ENCODE results near the gene HIPK3.

The HIPK3 gene

DNA sequence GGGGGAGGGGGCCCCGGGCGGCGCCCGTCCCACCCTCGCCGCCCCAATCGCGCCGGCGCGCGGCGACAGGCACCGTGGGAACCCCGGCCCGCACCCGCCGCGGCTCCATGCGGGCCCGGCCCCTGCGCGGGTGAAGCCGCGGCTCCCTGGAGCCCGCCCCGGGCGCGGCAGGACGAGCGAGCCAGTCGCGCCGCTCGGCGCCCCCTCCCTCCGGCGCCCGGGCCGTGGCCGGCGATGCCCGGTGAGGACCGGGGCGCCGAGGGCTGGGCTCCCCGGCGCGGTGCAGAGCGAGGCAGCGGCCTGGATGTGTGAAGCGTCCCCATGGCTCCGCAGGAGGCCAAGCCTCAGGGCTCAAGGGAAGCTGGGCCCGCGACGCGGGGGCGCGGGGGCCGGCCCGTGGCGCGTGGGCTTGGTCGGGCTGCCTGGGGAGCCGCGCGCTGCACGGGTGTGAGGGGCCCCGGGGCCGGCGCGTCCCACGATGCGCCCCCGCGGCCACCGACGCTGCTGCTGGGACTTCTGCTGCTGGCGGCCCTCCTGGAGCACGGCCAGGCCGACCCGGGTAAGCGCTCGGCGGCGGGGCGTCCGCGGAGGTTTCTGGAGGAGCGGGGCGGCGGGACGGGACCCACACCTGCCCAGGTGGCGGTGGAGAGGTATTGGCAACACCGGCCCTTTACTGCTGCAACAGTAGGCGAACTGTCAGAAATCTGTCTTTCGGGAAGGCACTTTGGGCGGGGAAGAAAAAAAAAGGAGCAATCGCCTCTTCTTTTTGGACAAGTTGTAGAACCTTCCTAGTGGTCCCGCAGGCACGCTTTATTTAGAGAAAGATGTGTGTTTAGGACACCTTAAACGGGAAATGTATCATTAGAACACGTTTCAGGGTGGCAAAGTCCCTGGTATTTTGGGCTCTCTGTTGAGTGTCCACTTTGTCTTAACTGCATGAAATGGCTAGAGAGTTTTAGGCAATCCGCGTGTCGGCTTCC lies 119.4 kb downstream of the HIPK3 start:
- Histone ChIP-seq H3K4me2 (ENCODE audit: low read length) (peak overlapping the region; percentile 42), H3K9me3 (ENCODE audit: control insufficient read depth, low read length) (no peaks in the 10 kb centered on the region), H3K27ac (peak overlapping the region; percentile 94), H2AFZ (peak overlapping the region; percentile 22), H3K79me2 (peaks cover 31% of the 10 kb centered on the region), H3K27me3 (ENCODE audit: control insufficient read depth, insufficient read depth, low read length) (no peaks in the 10 kb centered on the region), H3K4me3 (ENCODE audit: low read depth, low read length) (no peak overlapping the region), H3K36me3 (ENCODE audit: control insufficient read depth, insufficient read depth, low read length) (no peaks in the 10 kb centered on the region), H3K4me1 (peaks cover 19% of the 10 kb centered on the region), H3K9ac (peak overlapping the region; percentile 37)
- TF ChIP-seq CTCF (IDR thresholded peaks at IDR 0.05), result no peak

- Histone ChIP-seq H3K4me2 (ENCODE audit: low read length) (no peak overlapping the region), H3K9ac (peak overlapping the region; percentile 37), H3K36me3 (ENCODE audit: control insufficient read depth, insufficient read depth, low read length) (no peaks in the 10 kb centered on the region), H3K9me3 (ENCODE audit: control insufficient read depth, low read length) (no peaks in the 10 kb centered on the region), H3K4me1 (peaks cover 25% of the 10 kb centered on the region), H3K27me3 (ENCODE audit: control insufficient read depth, insufficient read depth, low read length) (no peaks in the 10 kb centered on the region), H3K27ac (peak overlapping the region; percentile 94), H3K4me3 (ENCODE audit: low read depth, low read length) (no peak overlapping the region), H3K79me2 (peaks cover 31% of the 10 kb centered on the region), H2AFZ (no peak overlapping the region)
- TF ChIP-seq CTCF (IDR thresholded peaks at IDR 0.05), result no peak
Observed at GRCh38 chr11:33377412-33378370, 120.5 kb downstream of the HIPK3 start.

DNA sequence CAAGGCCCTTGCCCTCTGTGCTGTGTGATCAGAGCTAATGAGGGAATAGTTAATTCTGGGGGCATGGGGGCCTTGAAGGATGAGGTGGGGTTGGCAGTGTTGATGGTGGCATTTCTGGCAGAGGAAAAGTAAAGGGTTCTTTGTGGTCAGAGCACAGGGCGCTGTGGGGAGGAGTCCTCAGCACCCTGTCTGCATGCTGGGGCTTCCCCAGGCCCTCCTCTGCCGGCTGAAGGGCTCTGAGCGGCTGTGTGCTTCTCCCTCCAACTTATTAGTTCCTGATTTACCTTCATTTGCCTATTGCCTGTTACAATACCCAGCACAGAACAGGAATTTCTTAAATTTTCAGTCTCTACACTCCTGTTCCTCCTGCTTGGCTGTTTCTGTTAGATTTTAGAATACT lies 122.8 kb downstream of the HIPK3 start:
- Histone ChIP-seq H3K4me3 (ENCODE audit: low read depth, low read length) (no peak overlapping the region), H3K36me3 (ENCODE audit: control insufficient read depth, insufficient read depth, low read length) (no peaks in the 10 kb centered on the region), H3K4me2 (ENCODE audit: low read length) (no peak overlapping the region), H3K9ac (no peak overlapping the region), H3K27ac (peak overlapping the region; percentile 94), H3K9me3 (ENCODE audit: control insufficient read depth, low read length) (no peaks in the 10 kb centered on the region), H3K27me3 (ENCODE audit: control insufficient read depth, insufficient read depth, low read length) (no peaks in the 10 kb centered on the region), H2AFZ (no peak overlapping the region), H3K4me1 (peaks cover 31% of the 10 kb centered on the region), H3K79me2 (peaks cover 29% of the 10 kb centered on the region)
- no peak for TF ChIP-seq CTCF (IDR thresholded peaks at IDR 0.05)

DNA sequence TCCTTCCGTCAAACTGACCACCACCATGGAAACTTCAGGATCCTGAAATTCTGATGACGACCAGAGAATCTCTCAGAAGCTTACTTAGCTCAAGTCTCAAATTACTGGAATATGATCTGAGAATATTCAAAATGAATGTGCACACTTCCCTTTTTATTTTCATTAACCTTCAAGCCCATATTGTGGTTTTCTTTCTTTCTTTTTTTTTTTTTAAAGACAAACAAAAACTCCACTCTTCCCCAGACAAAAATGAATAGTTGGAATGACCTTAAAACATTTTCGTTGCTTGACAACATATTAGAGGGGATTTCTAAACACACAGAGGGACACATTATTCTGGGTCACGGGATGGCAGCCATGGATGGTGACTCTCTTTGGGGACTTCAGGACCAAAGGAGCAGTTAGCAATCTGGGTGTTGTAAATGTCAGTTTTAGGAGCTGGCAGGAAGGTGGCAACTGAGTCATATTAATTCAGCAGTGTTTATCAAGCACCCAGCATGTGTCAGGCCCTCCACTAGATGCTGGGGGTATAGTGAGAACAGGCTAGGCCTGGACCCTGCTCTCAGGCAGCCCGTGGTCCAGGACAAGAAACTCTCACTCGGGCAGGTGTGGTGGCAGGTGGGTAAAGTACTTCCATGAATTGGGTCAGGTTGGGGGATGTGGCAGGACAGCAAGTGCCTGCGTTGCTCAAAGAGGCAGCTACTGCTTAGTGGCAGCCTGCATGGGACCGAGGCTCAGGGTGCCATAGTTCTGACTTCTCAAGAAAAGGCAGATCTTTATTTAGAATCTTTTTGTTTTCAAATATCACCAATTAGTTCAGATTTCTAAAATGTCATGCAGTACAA lies 126.1 kb downstream of the HIPK3 start:
- peak overlapping the region; percentile 94 for H3K27ac ChIP-seq
- H3K4me3 ChIP-seq (ENCODE audit: low read depth, low read length), result no peak overlapping the region
- TF ChIP-seq CTCF (IDR thresholded peaks at IDR 0.05), result no peak
- no peak overlapping the region for H3K9ac ChIP-seq
- no peaks in the 10 kb centered on the region for H3K36me3 ChIP-seq (ENCODE audit: control insufficient read depth, insufficient read depth, low read length)
- no peak overlapping the region for H2AFZ ChIP-seq
- H3K4me2 ChIP-seq (ENCODE audit: low read length), result no peak overlapping the region
- H3K79me2 ChIP-seq, result peaks cover 40% of the 10 kb centered on the region
- H3K4me1 ChIP-seq, result peaks cover 31% of the 10 kb centered on the region
- H3K9me3 ChIP-seq (ENCODE audit: control insufficient read depth, low read length), result no peaks in the 10 kb centered on the region
- no peaks in the 10 kb centered on the region for H3K27me3 ChIP-seq (ENCODE audit: control insufficient read depth, insufficient read depth, low read length)
